T-helper 1 cell treated with Interleukin-12 subunit alpha and Interleukin-12 subunit beta and Interleukin-4 antibody, amounts not matched to agents 30 μg/mL and 1 μg/mL, for 36 hours (primary cell): Measurements from ENCODE around the gene RXRA.

ENCODE experiments used
- H3K27ac Mint-ChIP-seq: one replicate; pipeline ENCODE4 v1.8.0; 2021; ENCODE audit warnings: mild to moderate bottlenecking, mixed read lengths
- H3K27me3 Mint-ChIP-seq: one replicate; pipeline ENCODE4 v1.8.0; 2021; ENCODE audit warnings: low read depth, mixed read lengths
- H3K36me3 Mint-ChIP-seq: one replicate; pipeline ENCODE4 v1.8.0; 2021; ENCODE audit warnings: low read depth, mixed read lengths
- H3K4me1 Mint-ChIP-seq: one replicate; pipeline ENCODE4 v1.8.0; 2021; ENCODE audit warnings: low read depth, mixed read lengths
- H3K4me3 Mint-ChIP-seq: one replicate; pipeline ENCODE4 v1.8.0; 2021; ENCODE audit warnings: mild to moderate bottlenecking, moderate library complexity, mixed read lengths
- H3K9me3 Mint-ChIP-seq: one replicate; pipeline ENCODE4 v1.8.0; 2021; ENCODE audit warnings: mixed read lengths

RXRA gene

DNA sequence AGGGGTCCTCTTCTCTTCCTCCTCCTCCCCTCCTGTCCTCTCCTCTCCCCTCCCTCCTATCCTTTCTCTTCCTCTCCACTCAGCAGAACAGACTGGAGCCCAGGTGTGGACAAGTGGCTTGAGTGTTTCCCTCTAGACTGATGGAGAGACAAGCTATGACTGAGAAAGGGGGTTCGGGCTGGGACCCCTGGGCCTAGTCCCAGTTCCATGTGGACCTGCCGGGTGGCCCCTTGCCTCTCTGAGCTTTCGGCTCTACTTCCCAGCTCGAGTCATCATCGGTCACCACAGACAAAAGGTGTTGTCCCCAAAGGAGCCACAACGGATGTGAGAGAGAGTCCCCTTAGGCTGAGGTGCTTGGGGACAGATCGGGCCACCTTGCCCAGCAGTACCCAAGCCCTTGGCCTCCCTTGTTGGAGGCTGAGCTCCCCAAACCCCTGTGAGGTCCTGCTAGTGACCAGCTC, 3.4 kb upstream of the RXRA start:
- Mint-ChIP-seq H3K27ac (no peak overlapping the region), H3K9me3 (no peaks in the 10 kb centered on the region), H3K27me3 (peaks cover 30% of the 10 kb centered on the region), H3K4me1 (peaks cover 2% of the 10 kb centered on the region), H3K36me3 (no peaks in the 10 kb centered on the region), H3K4me3 (no peak overlapping the region)

DNA sequence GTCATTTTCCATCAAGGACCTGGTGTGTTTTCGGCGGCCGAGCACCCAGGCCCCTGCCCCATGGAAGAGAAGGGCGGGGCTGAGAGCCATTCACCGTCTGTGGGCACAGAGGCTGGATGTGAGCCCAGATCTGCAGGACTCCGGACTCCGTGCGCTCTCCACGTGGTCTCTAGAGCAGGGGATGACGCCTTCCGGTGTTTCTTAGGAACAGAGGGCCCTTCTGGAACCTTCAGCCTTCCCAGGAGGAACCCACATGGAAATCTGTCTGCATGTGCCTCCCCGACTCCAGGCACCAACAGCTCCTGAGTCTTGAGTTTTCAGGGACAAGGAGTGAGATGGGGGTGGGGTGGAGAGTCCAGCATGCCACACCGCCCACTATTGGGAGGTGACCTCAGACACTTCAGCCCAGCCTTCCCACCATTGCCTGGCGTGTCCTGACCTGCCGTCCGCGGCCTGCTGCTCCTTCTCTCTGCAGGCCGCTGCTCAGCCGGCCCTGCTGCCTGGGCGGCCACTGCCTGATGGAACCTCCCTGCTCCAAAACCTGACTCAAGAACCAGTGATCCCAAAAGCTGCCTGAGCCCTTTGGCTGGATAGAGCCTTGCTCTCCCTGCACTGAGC, 2.4 kb upstream of the RXRA start:
- H3K27ac Mint-ChIP-seq: no peak overlapping the region
- H3K27me3 Mint-ChIP-seq: peaks cover 39% of the 10 kb centered on the region
- H3K36me3 Mint-ChIP-seq: no peaks in the 10 kb centered on the region
- H3K4me3 Mint-ChIP-seq: no peak overlapping the region
- H3K9me3 Mint-ChIP-seq: no peaks in the 10 kb centered on the region
- H3K4me1 Mint-ChIP-seq: peaks cover 2% of the 10 kb centered on the region

DNA sequence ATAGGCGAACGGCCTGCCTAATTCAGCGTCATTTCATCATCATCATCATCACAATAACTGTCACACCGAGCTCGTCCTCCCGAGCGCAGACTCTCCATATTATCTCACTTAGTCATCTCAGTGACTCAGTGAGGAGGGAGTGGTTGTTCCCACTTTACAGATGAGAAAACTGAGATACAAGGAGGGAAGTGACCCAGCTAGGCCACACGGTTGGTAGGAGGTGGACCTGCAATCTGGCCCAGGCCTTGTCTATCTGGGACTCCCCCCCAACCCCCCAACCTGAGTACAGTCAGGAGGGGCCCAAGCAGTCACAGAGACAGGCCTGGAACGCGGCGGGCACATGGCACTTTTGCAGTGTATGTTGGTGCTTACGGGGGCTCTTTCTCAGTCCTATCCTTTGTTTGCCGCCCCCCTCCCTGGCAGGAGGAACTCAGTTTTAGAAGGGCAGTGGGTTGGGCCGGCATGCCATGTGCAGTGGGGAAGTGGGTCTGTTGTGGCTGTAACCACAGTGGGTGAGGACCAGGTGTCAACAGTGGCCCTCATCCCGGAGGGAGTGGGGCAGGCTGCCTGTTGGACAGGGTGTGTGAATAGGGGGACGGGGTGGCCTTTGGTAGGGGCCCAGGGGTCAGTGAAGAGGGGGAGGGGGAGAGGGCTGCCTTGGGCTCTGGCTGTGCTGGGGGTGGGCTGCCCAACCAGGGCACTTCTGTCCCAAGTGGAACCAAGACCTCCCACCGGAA, 1.7 kb upstream of the RXRA start:
- no peak overlapping the region for H3K27ac Mint-ChIP-seq
- H3K36me3 Mint-ChIP-seq: no peaks in the 10 kb centered on the region
- H3K4me1 Mint-ChIP-seq: peaks cover 2% of the 10 kb centered on the region
- H3K9me3 Mint-ChIP-seq: no peaks in the 10 kb centered on the region
- H3K27me3 Mint-ChIP-seq: peaks cover 39% of the 10 kb centered on the region
- peak overlapping the region; percentile 63 for H3K4me3 Mint-ChIP-seq

DNA sequence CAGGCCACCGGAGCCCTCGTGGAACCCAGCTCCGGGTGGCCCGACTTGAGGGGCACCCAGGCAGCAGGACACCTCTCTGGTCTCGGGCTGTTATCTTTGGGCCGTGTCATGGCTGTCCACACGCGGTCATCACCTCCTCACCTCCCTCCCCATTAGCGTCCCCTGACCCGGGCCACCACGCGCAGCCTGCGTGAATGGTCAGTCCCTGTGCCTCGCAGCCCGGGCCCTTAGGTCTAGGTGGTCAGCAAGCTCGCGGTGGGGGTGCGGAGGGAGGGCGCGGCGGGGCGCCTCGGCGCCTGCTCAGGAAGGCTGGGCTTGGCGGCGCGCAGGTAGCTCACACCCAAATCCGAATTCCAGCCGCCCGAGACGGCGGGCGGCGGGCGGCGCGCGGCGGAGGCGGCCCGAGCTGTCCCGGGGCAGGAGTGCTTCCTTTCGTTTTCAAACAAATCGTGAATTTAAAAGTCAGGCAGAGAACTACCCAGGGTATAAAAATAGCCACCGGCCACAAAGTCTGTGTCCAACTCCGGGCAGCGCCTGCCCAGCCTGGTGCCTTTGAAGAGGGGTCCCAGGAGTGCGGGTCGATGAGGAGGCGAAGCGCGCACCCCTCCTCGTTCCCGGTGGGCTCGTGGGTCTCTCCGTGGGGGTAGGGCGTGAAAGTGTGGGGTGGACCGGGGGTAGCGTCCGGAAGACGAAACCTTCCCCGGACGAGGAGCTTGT, 1.0 kb upstream of the RXRA start:
- no peak overlapping the region for H3K4me3 Mint-ChIP-seq
- no peak overlapping the region for H3K27ac Mint-ChIP-seq
- no peaks in the 10 kb centered on the region for H3K9me3 Mint-ChIP-seq
- H3K27me3 Mint-ChIP-seq: peaks cover 39% of the 10 kb centered on the region
- H3K4me1 Mint-ChIP-seq: peaks cover 2% of the 10 kb centered on the region
- H3K36me3 Mint-ChIP-seq: no peaks in the 10 kb centered on the region

DNA sequence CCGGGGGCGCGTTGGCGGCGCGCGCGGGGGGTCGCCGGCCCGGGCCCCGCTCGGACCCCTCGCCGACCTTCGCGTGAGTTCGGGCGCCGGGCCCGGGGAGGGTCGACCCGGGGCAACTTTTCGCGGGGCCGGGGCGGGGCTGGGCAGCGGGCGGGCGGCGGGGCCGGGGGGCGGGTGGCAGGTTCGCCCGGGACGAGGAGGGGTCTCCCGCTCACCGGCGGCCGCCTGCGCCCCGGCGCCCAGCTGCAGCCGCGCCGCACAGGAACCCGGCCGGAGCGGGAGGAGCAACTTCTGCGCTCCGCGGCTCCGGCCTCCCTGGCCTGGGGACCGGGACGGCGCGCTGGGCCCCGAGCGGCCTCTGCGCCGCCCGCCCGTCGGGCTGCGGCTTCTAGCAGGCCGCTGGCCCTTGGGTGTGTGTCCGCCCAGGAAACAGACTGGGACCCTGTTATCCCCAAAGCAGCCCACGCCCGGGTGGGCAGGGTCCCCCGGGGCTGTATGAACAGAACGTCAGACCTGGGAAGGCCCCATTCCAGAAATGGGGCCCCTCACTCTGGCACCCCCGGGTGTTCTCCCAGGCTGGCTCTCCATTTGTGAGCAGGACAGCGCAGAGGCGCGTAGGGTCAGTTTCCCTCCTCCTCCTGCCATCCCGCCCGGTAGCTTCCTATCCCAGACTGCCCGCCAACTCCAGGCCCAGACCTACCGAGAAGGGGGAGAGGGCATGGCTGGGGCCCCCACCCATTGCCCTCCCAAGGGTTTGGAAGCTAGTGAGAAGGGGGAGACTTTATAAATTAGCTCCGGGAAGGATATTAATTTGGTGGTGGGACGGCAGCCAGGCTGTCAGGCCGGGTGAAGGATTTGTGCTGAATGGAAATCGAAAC, 708 bp downstream of the RXRA start:
- H3K27me3 Mint-ChIP-seq: peaks cover 39% of the 10 kb centered on the region
- peaks cover 2% of the 10 kb centered on the region for H3K4me1 Mint-ChIP-seq
- H3K27ac Mint-ChIP-seq: no peak overlapping the region
- H3K4me3 Mint-ChIP-seq: no peak overlapping the region
- H3K9me3 Mint-ChIP-seq: no peaks in the 10 kb centered on the region
- no peaks in the 10 kb centered on the region for H3K36me3 Mint-ChIP-seq

DNA sequence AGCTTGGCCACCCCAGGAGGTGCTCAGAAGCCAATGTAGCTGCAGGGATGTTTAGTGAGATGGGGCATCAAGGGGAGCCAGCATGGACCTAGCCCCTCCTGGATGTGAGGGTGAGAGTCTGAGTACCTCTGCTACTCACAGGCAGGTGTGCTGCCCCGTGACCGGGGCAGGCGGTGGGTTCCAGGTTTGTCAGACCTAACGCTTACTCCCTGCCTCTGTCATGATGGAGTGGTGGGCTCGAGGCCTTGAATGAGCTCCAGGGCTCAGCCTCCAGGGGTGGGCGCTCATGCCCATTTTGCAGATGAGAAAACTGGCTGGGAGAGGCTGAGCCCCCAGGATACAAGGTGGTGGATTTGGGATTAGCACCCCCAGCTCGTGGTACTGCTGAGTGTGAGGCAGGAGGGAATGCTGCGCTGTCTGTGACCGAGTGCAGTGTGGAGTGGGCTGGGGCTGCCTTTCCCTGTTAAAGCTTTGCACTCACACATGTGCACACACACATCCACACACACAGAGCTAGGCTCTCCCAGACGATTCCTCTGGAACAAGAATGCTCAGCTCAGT, 1.5 kb downstream of the RXRA start:
- H3K4me3 Mint-ChIP-seq: no peak overlapping the region
- no peak overlapping the region for H3K27ac Mint-ChIP-seq
- no peaks in the 10 kb centered on the region for H3K36me3 Mint-ChIP-seq
- H3K9me3 Mint-ChIP-seq: no peaks in the 10 kb centered on the region
- H3K4me1 Mint-ChIP-seq: peaks cover 2% of the 10 kb centered on the region
- H3K27me3 Mint-ChIP-seq: peaks cover 38% of the 10 kb centered on the region

DNA sequence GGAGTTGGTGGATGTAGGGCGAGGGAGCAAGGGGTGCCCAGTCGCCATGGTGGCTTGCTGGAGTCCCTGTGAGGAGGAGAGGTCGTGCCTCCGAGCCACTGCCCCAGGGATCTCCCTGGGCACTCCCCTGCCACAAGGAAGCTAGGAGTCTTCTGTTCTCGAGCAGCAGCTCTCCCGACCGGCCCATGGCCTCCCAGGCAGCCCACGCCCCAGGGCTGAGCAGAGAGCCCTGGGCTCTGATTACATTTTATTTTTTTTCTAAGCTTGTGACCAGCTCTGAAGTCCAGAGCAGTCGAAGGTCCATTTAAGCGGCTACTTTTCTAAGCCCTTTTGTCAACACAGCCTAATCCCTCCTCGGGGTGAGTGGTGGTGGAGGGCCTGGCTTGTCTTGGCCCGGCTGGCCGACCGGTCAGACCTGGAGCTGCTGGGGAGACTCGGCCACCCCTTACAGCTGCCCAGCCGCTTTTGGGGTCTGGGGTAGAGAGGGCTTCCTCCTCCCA, 2.1 kb downstream of the RXRA start:
- H3K27ac Mint-ChIP-seq: no peak overlapping the region
- H3K27me3 Mint-ChIP-seq: peaks cover 32% of the 10 kb centered on the region
- H3K9me3 Mint-ChIP-seq: no peaks in the 10 kb centered on the region
- H3K36me3 Mint-ChIP-seq: no peaks in the 10 kb centered on the region
- peaks cover 2% of the 10 kb centered on the region for H3K4me1 Mint-ChIP-seq
- no peak overlapping the region for H3K4me3 Mint-ChIP-seq

DNA sequence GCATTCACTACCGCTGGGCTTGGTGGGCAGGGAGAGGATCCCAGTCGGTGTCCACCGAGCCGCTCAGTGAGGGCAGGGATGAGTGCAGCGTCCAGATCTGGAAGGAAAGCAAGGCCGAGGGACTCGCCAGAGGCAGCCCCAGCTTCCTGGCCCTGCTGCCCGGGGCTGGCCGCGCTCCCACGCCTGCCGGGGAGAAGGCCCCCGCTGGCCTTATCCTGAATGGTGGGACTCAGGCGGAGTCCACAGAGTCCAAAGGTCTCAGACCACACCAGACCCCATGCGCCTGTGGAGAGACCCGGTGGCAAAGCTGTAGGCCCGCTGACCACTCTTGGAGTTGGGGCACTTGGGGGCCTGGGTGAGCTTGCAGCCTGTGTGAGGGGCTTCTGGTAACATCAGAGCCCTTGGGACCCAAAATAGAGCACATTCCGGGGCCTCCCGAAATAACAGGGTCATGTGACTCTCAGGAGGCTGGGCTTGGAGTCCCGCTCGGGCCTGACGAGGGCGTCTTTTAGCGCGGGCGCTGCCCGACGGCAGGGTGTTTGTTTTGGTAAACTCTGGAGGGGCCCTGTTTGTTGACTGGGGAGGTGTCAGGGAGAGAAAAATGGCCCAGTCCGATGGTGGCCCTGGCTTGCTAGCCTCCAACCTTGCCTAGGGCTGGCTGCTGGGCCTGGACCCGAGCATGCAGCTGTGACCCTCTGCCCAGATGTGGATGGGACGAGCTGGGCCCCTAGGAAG, 2.8 kb downstream of the RXRA start:
- no peaks in the 10 kb centered on the region for H3K36me3 Mint-ChIP-seq
- peaks cover 2% of the 10 kb centered on the region for H3K4me1 Mint-ChIP-seq
- peaks cover 26% of the 10 kb centered on the region for H3K27me3 Mint-ChIP-seq
- H3K4me3 Mint-ChIP-seq: no peak overlapping the region
- H3K27ac Mint-ChIP-seq: no peak overlapping the region
- H3K9me3 Mint-ChIP-seq: no peaks in the 10 kb centered on the region

DNA sequence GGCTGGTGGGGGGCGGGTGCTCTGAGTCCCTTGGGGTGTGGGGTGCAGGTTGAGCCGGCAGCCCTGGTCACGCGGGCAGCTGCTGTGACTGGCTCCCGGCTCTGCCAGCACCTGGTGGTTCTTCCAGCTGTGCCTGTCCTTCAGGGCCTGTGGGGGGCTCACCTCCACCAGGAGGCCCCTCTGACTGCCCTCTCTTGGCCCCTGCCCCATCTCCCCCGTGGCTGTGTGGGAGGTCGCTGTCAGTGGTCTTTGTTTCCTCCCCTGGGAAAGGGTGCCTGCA, 3.3 kb downstream of the RXRA start:
- peaks cover 2% of the 10 kb centered on the region for H3K4me1 Mint-ChIP-seq
- no peaks in the 10 kb centered on the region for H3K36me3 Mint-ChIP-seq
- peaks cover 21% of the 10 kb centered on the region for H3K27me3 Mint-ChIP-seq
- no peak overlapping the region for H3K27ac Mint-ChIP-seq
- H3K9me3 Mint-ChIP-seq: no peaks in the 10 kb centered on the region
- H3K4me3 Mint-ChIP-seq: no peak overlapping the region

DNA sequence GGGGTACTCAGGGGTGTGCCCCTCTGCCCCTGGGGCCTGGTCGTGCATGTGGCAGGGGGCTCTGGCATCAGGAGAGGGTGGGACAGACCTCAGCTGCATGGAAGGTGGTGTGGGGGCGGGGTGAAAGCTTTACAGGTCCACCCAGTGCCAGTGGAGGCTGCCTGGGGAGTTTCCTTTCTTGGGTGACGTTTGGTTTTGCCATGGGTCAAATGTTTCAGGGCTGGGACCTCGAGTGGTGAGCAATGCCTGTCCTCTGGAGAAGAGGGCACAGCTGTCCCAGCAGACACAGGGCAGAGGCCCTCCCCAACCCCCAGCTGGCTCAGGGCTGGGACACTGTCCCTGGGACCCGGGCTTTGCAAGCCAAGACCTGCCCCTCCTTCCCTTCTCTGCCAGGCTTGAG, 3.6 kb downstream of the RXRA start:
- Mint-ChIP-seq H3K36me3 (no peaks in the 10 kb centered on the region), H3K27ac (no peak overlapping the region), H3K27me3 (peaks cover 17% of the 10 kb centered on the region), H3K9me3 (no peaks in the 10 kb centered on the region), H3K4me3 (no peak overlapping the region), H3K4me1 (no peaks in the 10 kb centered on the region)

DNA sequence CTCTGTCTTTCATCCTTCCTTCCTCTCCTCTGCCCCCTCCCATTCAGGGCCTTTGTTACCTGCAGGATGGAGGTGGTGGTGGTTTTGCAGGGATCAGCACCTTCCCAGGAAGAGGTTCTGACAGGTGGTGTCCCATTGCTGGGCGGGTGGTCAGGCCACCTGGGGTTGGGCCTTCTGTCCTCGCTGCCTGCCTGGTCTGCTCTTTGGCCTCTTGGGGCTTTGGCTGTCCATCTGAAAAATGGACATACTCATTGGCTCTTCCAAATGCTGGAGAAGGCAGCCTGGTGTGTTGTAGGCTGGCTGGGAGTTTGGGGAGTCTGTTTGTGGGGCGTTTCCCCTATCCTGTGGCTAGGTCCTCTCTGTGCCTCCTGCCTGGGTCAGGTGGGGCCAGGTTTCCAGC, 4.3 kb downstream of the RXRA start:
- Mint-ChIP-seq H3K4me3 (no peak overlapping the region), H3K27me3 (peaks cover 15% of the 10 kb centered on the region), H3K36me3 (no peaks in the 10 kb centered on the region), H3K27ac (no peak overlapping the region), H3K4me1 (no peaks in the 10 kb centered on the region), H3K9me3 (no peaks in the 10 kb centered on the region)

DNA sequence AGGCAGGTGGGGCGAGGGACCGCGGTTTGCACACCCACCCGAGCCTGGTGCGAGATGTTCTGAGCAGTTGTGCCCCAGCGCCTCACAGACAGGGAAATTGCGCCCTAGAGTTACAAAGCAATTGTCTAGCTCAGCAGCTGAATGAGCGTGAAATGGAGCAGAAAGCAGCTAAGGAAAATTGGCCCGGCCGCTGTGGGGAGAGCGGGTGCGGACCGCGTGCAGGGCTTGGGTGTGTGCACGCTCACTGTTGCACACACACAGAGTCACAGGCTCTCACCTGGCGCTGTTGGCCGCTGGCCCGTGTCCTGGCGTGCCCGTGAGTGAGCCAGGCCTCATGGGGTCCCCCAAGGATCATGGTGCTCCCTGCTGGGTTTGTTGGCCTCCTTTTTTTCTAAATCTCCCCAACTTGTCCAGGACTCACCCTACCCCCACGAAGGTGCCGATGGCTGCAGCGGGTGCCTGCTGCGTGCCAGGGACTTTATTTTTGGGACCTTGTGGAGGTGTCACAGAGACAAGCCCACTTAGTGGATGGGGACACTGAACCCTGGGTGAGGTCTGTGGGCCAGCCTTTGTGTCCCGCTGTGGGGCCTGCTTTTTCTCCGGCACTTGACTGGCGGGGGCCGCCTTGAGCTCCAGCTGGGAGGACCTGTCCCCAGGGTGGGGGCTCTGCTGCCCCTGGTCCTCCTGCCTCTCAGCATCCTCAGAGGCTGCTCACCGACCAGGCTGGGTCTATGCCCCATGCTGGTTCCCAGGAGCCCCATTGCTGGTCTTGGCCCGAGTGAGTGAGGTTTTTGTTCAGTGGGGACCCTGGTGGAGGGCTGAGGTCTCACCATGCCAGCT, 5.2 kb downstream of the RXRA start:
- no peaks in the 10 kb centered on the region for H3K4me1 Mint-ChIP-seq
- peaks cover 15% of the 10 kb centered on the region for H3K27me3 Mint-ChIP-seq
- H3K4me3 Mint-ChIP-seq: no peak overlapping the region
- H3K27ac Mint-ChIP-seq: no peak overlapping the region
- no peaks in the 10 kb centered on the region for H3K36me3 Mint-ChIP-seq
- no peaks in the 10 kb centered on the region for H3K9me3 Mint-ChIP-seq

DNA sequence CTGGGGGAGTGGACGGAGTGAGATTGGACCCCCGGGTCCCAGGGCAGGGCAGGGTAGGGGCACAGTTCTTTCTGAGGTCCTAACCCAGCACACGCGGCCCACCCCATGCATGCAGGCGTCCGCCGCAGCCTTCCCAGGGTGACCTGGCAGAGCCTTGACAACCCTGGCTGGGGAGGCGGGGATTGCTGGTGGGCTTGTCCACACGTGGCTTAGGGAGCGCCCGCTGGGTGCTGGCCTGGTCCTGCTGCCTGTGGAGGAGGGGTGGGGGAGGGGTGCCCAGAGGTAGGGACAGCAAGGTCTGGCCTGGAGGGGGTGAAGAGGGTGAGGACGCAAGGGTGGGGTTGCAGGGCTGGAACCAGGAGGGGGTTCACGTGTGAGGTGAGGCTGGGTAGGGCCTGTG, 6.0 kb downstream of the RXRA start:
- Mint-ChIP-seq H3K27me3 (peaks cover 12% of the 10 kb centered on the region), H3K4me1 (no peaks in the 10 kb centered on the region), H3K4me3 (no peak overlapping the region), H3K27ac (no peak overlapping the region), H3K36me3 (no peaks in the 10 kb centered on the region), H3K9me3 (no peaks in the 10 kb centered on the region)
